HPDE6-E6E7 (cell line): Measurements from ENCODE around the gene TJAP1.

Experiments
- DNase-seq: peaks from one replicate; pipeline ENCODE4 v3.0.0; 2011; ENCODE audit warnings: missing footprints; ENCODE audit errors: extremely low spot score

Gene TJAP1

GRCh38 chr6:43477235-43478007 is at the start of gene TJAP1:
TJAP1 (plus strand) TSS chr6:43477570; CDS start chr6:43499002, 21,432 bp downstream.
- peak; percentile 84 for DNase-seq

GRCh38 chr6:43428112-43428570 is 49.2 kb upstream of the TJAP1 start:
- peak; percentile 22 for DNase-seq

- DNase-seq, result no peak
Observed at GRCh38 chr6:43428874-43429273, 48.5 kb upstream of the TJAP1 start.

DNA sequence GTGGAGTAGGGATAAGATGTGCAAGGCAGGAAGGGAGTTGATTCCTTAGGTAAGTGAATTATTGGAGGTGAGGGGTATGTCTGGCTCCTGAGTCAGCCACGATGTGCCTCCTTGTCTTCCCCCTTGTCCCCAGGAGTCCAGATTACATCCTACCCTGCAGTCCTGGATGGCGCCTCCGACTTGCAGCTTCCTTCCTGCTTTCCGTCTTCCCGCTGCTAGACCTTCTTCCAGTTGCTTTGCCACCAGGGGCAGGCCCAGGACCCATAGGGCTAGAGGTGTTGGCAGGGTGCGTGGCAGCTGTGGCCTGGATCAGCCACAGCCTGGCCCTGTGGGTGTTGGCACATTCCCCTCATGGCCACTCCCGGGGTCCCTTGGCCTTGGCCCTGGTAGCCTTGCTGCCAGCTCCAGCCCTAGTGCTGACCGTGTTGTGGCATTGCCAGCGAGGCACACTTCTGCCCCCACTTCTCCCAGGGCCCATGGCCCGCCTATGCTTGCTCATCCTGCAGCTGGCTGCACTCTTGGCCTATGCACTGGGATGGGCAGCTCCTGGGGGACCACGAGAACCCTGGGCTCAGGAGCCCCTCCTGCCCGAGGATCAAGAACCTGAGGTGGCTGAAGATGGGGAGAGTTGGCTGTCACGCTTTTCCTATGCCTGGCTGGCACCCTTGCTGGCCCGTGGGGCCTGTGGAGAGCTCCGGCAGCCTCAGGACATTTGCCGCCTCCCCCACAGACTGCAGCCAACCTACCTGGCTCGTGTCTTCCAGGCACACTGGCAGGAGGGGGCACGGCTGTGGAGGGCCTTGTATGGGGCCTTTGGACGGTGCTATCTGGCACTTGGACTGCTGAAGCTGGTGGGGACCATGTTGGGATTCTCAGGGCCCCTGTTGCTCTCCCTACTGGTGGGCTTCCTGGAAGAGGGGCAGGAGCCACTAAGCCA is 45.1 kb upstream of the TJAP1 start:
- DNase-seq, result no peak

GRCh38 chr6:43433148-43433547 is 44.2 kb upstream of the TJAP1 start:
- DNase-seq, result no peak

DNA sequence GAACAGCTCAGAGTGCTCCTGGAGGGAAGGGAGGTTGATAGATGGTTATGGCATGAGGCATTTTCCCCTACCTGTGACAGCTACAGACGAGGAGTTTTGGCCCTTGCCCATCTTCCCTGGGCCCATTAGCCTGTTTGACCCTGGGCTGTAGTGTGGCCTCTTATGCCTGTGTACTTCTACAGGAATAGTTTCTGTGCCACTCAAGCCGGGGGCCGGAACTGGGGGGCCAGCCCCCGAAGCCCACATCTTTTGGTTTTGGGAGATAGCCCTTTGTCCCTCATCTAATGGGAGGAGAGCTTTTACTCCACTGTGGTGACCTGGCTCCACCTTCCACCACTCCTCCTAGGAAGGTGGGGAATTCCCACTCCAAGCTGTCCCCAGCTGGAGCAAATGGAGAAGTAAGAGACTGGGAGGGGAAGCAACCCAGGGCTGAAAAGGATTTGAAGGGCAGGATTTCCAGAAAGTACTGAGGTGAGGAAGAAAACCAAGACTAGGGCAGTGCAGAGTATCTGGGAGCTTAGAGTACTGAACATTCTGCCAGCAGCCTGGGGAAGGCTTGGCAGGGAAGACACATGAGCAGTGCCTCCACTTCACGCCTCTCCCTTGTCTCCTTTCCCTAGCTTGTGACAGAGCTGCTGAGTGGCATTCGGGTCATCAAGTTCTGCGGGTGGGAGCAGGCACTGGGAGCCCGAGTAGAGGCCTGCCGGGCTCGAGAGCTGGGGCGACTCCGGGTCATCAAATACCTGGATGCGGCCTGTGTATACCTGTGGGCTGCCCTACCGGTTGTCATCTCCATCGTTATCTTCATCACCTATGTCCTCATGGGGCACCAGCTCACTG is 43.1 kb upstream of the TJAP1 start:
- no peak for DNase-seq

- DNase-seq, result no peak
Observed at GRCh38 chr6:43434943-43435342, 42.4 kb upstream of the TJAP1 start.

DNA sequence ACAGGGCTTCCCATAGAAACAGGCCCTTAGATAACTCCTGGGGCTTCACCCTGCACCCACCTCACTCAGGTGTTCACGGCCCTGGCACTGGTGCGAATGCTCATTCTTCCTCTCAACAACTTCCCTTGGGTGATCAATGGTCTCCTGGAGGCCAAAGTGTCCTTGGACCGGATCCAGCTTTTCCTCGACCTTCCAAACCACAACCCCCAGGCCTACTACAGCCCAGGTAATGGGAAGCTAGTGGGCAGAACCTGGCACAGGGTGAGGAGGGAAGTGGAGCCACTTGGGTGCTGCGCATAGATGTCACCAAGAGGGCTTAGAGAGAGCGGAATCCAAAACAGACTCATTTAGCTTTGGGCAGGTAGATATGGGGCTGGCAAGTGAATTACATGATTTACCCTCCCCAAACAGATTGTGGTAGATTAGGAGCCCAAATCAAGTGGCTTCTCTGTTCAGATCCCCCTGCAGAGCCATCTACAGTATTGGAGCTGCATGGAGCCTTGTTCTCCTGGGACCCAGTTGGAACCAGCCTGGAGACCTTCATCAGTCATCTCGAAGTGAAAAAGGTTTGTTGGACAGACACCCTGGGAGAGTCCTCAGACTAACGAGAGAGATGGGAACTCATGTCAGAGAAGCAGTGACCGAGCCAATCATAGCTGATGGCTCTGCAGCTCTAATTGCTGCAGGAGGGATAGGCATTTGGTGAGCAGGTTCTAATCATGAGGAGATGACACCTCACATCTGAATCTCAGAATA is 41.5 kb upstream of the TJAP1 start:
- peak; percentile 14 for DNase-seq

- DNase-seq, result peak; percentile 86
Observed at GRCh38 chr6:43436577-43437282, 40.6 kb upstream of the TJAP1 start.

- no peak for DNase-seq
Observed at GRCh38 chr6:43437700-43438099, 39.7 kb upstream of the TJAP1 start.

DNA sequence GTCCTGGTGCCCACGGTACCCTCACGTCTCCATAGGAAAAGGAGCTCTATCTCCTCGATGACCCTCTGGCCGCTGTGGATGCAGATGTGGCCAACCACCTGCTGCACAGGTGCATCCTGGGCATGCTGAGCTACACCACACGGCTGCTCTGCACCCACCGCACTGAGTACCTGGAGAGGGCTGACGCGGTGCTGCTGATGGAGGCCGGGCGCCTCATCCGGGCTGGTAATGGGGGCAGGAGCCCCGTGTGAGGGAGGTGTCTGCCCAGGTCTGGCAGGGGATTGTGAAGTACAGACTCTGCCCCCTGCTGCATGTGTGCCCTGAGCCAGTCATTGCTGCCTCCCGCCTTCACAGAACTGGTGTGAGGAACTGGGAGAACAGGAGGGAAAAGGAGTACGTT is 34.4 kb upstream of the TJAP1 start:
- no peak for DNase-seq

DNA sequence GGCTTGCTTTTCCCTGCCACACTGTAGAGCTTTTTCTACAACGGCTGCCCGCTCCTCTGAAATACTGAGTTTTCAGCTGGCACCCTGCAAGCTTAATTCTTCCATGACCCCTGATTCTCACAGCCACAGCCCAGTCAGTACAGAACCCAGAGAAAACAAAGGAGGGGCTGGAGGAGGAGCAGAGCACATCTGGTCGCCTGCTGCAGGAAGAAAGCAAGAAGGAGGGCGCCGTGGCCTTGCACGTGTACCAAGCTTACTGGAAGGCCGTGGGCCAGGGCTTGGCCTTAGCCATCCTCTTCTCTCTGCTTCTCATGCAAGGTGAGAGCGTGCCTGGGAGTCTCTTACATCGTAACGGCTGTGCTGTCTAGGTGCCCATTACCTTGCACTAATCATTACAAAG is 33.3 kb upstream of the TJAP1 start:
- DNase-seq, result no peak

DNA sequence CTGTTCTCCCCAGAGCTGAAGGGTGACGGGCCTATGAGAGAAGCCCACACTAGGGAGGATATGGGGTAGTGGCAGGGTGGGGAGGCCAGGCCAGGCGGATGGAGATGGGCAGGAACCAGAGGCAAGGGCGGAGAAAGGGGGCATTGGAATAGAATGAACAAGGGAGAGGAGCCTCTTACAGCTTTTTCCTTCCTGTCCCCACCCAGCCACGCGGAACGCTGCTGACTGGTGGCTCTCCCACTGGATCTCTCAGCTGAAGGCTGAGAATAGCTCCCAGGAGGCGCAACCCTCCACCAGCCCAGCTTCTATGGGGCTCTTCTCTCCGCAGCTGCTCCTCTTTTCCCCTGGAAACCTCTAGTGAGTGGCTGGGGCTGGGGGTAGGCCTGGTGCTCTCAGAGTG is 32.8 kb upstream of the TJAP1 start:
- no peak for DNase-seq

DNA sequence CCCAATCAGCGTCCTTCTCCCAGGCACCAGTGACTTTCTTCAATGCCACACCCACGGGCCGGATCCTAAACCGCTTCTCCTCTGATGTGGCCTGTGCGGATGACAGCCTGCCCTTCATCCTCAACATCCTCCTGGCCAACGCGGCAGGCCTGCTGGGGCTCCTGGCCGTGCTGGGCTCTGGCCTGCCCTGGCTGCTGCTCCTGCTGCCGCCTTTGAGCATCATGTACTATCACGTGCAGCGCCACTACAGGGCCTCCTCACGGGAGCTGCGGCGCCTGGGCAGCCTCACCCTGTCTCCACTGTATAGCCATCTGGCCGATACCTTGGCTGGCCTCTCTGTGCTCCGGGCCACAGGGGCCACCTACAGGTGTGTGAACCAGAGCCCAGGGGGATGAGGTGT is 31.8 kb upstream of the TJAP1 start:
- DNase-seq, result no peak

DNA sequence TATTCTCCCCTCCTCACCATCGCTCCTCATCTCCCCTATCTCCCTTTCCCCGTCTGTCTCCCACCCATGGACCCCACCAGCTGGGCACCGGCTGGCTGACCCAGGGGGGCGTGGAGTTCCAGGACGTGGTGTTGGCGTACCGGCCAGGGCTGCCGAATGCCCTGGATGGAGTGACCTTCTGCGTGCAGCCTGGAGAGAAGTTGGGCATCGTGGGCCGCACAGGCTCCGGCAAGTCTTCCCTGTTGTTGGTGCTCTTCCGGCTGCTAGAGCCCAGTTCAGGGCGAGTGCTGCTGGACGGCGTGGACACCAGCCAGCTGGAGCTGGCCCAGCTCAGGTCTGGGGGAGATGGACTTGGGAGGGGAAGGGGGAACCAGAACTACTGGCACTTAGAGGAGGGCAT is 29.8 kb upstream of the TJAP1 start:
- DNase-seq, result no peak

- DNase-seq, result no peak
Observed at GRCh38 chr6:43448916-43449315, 28.5 kb upstream of the TJAP1 start.

DNA sequence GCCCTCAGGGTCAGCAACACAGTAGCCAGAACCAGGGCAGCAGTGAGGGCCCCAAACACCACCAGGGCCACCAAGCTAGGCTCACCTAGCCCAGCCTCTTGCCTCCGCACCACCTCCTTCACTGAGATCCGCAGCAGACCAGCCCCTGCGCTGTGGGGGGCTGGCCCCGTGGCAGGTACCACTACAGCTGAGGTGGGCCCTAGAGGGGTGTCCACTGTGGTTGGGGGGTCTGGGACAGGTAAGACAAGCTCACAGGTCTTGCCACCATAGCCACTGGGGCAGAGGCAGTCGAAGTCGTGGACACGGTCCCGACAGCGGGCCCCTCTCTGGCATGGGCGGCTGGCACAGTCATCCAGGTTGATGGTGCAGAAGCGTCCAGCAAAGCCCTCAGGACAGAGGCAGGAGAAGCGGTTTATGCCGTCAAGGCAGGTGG is 26.7 kb upstream of the TJAP1 start:
- no peak for DNase-seq

DNA sequence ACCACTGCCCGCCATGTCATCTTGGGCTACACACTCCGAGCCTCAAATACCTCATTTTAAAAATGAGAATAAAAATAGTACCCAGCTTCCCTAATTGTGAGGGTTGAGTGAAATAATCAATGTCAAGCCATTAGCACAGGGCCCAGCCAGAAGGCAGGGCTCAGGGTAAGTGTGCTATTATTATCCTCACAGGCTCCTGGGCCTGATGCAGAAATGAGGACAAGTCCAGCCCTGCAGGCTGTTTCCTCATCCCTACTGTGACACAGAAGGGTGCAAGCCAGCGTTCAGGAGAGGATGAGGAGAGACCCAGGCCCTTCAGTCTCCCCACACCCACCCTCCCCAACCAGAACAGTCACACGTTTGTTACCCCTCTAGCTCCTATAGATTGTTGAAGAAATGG is 26.0 kb upstream of the TJAP1 start:
- DNase-seq, result no peak

- DNase-seq, result no peak
Observed at GRCh38 chr6:43451939-43452338, 25.4 kb upstream of the TJAP1 start.

GRCh38 chr6:43452896-43453295 is 24.5 kb upstream of the TJAP1 start:
- DNase-seq, result no peak
